ENCODE measurements around the gene ZNF608. TPM values are rescaled to one million over a fixed set of nuclear protein-coding genes. Genes with fewer than 3 reads are reported as not detected.

ZNF608 gene
- total and polyA plus RNA-seq, 4 donors = 1.4 to 7.6 (median 3.2) TPM

DNA sequence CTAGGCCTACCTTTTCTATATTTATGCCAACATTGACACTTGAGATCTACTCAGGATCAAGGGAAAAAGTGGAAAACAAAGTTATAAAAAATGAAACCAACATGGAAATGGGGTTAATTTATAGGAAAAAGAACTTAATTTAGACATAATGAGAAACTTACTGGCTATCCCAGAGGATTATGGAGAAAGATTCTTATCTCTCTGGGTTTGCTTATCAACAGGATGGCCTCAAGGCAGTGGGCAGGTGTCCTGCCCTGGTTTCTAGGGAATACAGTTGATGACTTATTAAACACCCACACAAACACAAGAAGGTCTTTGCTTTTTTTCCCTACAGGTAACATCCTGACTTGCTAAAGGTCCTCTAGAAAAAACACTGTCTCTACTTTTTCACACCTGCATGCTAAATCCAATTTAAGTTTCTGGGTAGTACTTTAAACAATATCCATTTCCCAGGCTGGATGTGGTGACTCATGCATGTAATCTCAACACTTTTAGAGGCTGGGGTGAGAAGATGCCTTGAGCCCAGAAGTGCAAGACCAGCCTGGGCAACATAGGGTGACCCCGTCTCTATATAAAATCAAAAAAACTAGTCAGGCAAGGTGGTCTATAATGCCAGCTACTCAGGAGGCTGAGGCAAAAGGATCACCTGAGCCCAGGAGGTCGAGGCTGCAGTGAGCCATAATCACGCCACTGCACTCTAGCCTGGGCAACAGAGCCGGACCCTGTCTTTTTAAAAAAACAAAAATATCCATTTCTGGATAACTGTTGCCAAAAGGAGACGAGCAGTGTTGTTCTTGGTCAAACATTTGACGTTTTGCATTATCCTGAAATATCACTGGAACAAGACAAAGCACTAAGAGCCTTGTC is 6.6 kb upstream of the ZNF608 start:
- Histone ChIP-seq H3K4me3 (ENCODE audit: low read depth in 1 of 3, low read length in 3 of 3) (no peak overlapping the region), H3K4me1 (ENCODE audit: control insufficient read depth in 4 of 4, insufficient read depth in 4 of 4, low read length in 3 of 4) (peaks cover 0 to 10% (median 5%) of the 10 kb centered on the region in 4 donors), H3K9ac (ENCODE audit: low read depth in 1 of 2, low read length in 2 of 2) (no peak overlapping the region), H3K27ac (ENCODE audit: low read depth in 1 of 2, low read length in 2 of 2) (no peak overlapping the region), H3K36me3 (ENCODE audit: control insufficient read depth in 4 of 4, insufficient read depth in 3 of 4, low read depth in 1 of 4, low read length in 3 of 4) (no peaks in the 10 kb centered on the region), H3K9me3 (ENCODE audit: control insufficient read depth in 4 of 4, low read length in 3 of 4) (no peaks in the 10 kb centered on the region), H3K27me3 (ENCODE audit: control insufficient read depth in 4 of 4, insufficient read depth in 4 of 4, low read length in 3 of 4) (no peaks in the 10 kb centered on the region)
- 77% methylated on average over 6 of the region's 6 CpGs for WGBS
- TF ChIP-seq RAD21 (IDR thresholded peaks at IDR 0.05) (no peak), FOXA1 (IDR thresholded peaks at IDR 0.05) (no peak), HNF4A (conservative IDR thresholded peaks at IDR 0.05) (no peak), YY1 (IDR thresholded peaks at IDR 0.05) (no peak), JUND (IDR thresholded peaks at IDR 0.05) (no peak)
- TF ChIP-seq, protein P1, sequence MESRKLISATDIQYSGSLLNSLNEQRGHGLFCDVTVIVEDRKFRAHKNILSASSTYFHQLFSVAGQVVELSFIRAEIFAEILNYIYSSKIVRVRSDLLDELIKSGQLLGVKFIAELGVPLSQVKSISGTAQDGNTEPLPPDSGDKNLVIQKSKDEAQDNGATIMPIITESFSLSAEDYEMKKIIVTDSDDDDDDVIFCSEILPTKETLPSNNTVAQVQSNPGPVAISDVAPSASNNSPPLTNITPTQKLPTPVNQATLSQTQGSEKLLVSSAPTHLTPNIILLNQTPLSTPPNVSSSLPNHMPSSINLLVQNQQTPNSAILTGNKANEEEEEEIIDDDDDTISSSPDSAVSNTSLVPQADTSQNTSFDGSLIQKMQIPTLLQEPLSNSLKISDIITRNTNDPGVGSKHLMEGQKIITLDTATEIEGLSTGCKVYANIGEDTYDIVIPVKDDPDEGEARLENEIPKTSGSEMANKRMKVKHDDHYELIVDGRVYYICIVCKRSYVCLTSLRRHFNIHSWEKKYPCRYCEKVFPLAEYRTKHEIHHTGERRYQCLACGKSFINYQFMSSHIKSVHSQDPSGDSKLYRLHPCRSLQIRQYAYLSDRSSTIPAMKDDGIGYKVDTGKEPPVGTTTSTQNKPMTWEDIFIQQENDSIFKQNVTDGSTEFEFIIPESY (IDR thresholded peaks at IDR 0.05) = no peak
- TF ChIP-seq, protein P2, sequence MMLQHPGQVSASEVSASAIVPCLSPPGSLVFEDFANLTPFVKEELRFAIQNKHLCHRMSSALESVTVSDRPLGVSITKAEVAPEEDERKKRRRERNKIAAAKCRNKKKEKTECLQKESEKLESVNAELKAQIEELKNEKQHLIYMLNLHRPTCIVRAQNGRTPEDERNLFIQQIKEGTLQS (IDR thresholded peaks at IDR 0.05) = no peak
- no peak for DNase-seq (ENCODE audit: low spot score)

DNA sequence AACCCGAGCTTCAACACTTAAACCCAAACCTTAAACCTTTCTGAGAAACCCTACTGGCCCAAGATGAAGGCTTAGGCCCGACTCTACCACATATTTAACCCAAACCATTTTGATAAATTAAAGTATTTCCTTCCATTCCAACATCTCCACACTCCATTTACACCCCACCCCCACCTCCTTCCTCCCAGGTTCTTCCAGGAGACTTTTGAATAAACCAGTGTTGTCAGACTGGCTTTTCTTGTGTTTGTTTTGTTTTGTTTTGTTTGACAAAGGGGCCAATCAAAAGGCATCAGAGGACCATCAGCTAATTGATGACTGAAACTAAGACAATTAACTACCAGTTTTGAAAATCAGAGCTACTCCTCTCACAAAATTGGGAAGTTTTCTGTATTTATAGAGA is 4.6 kb upstream of the ZNF608 start:
- TF ChIP-seq EGR1 (IDR thresholded peaks at IDR 0.05; ENCODE audit: low read depth in 2 of 2) = no peak
- no peak for TF ChIP-seq FOXA2 (IDR thresholded peaks at IDR 0.05)
- TF ChIP-seq RXRA (IDR thresholded peaks at IDR 0.05) = no peak
- TF ChIP-seq, protein P2 (IDR thresholded peaks at IDR 0.05) = no peak
- no peak for TF ChIP-seq SP1 (IDR thresholded peaks at IDR 0.05)
- no peak for TF ChIP-seq HNF4G (IDR thresholded peaks at IDR 0.05)
- TF ChIP-seq, protein P3, sequence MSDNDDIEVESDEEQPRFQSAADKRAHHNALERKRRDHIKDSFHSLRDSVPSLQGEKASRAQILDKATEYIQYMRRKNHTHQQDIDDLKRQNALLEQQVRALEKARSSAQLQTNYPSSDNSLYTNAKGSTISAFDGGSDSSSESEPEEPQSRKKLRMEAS (IDR thresholded peaks at IDR 0.05) = no peak
- no peak for TF ChIP-seq HNF4A (conservative IDR thresholded peaks at IDR 0.05)
- Histone ChIP-seq H3K9ac (ENCODE audit: low read depth in 1 of 2, low read length in 2 of 2) (no peak overlapping the region), H3K27ac (ENCODE audit: low read depth in 1 of 2, low read length in 2 of 2) (no peak overlapping the region), H3K36me3 (ENCODE audit: control insufficient read depth in 4 of 4, insufficient read depth in 3 of 4, low read depth in 1 of 4, low read length in 3 of 4) (no peaks in the 10 kb centered on the region), H3K4me1 (ENCODE audit: control insufficient read depth in 4 of 4, insufficient read depth in 4 of 4, low read length in 3 of 4) (peaks cover 0 to 18% (median 5%) of the 10 kb centered on the region in 4 donors), H3K9me3 (ENCODE audit: control insufficient read depth in 4 of 4, low read length in 3 of 4) (no peaks in the 10 kb centered on the region), H3K4me3 (ENCODE audit: low read depth in 1 of 3, low read length in 3 of 3) (no peak overlapping the region), H3K27me3 (ENCODE audit: control insufficient read depth in 4 of 4, insufficient read depth in 4 of 4, low read length in 3 of 4) (no peaks in the 10 kb centered on the region)
- WGBS = 79% methylated on average over 2 of the region's 2 CpGs
- DNase-seq (ENCODE audit: low spot score) = no peak

Data from liver (tissue), 9 donors.